GM12801 (cell line): ENCODE measurements around the gene SEMA5A.

Source experiments
- TF ChIP-seq, protein P1 (sequence below): IDR thresholded peaks from one replicate; pipeline ENCODE4 v1.5.1; 2011; ENCODE audit warnings: control low read depth; ENCODE audit not compliant: insufficient read length; ENCODE audit errors: extremely low read depth

Gene SEMA5A

DNA sequence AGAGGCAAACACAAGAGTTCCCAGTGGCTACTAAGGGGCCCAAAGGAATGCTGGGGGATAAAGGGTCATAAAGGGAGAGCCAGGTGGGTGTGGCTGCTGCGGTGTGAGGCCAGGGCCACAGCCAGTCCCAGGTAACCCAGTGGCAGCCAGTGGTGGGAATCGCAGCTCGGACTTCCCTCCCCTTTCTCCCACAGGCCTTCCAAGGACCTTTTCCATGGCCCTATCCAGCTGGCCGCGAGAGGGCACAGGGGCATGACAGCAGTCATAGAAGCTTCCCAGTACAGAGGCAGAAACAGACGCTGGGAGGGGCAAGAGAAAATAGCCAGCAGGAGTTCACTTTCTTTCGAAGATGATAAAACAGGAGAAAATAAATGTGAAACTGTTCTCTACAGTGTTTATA is 257.6 kb downstream of the SEMA5A start:
- TF ChIP-seq, protein P1, sequence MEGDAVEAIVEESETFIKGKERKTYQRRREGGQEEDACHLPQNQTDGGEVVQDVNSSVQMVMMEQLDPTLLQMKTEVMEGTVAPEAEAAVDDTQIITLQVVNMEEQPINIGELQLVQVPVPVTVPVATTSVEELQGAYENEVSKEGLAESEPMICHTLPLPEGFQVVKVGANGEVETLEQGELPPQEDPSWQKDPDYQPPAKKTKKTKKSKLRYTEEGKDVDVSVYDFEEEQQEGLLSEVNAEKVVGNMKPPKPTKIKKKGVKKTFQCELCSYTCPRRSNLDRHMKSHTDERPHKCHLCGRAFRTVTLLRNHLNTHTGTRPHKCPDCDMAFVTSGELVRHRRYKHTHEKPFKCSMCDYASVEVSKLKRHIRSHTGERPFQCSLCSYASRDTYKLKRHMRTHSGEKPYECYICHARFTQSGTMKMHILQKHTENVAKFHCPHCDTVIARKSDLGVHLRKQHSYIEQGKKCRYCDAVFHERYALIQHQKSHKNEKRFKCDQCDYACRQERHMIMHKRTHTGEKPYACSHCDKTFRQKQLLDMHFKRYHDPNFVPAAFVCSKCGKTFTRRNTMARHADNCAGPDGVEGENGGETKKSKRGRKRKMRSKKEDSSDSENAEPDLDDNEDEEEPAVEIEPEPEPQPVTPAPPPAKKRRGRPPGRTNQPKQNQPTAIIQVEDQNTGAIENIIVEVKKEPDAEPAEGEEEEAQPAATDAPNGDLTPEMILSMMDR, result no peak

- TF ChIP-seq, protein P1, result no peak
These were observed 261.0 kb downstream of the SEMA5A start for GRCh38 chr5:9284781-9285307.

DNA sequence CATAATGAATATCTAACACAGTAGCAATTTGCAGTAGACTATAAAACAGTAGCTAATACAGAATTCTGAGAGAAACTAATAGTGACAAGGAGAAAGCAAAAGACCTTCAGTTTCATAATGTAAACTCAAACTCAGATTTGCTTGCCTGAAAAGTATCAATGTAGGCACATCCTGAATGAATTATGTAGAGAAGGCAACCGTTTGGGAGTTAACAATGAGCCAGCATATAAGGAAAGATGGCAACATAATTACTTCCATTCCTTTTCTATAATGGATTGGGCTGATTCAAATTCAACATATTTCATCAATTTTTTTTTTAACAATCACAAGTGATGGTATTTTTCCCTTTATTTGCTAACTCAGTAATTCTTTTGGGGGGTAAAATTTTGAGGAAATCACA is 261.6 kb downstream of the SEMA5A start:
- TF ChIP-seq, protein P1, result no peak

GRCh38 chr5:9283473-9283872 is 262.4 kb downstream of the SEMA5A start:
- TF ChIP-seq, protein P1, result no peak

DNA sequence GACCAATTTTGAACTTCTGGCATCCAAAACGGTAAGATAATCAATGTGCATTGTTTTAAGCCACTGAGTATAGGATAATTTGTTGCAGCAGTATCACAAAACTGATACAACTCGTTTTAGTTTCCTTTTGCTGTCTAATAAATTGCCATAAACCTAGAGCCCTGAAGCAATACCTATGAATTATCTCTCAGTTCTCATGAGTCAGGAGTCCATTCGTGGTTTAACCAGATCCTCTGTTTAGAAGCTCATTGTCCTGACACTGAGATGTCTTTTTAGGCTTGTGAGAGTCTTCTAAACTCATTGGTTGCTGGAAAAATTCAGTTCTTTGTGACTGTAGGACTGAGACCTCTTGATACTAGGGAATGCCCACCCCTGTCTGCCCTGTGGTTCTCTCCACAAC is 262.9 kb downstream of the SEMA5A start:
- TF ChIP-seq, protein P1, result no peak

DNA sequence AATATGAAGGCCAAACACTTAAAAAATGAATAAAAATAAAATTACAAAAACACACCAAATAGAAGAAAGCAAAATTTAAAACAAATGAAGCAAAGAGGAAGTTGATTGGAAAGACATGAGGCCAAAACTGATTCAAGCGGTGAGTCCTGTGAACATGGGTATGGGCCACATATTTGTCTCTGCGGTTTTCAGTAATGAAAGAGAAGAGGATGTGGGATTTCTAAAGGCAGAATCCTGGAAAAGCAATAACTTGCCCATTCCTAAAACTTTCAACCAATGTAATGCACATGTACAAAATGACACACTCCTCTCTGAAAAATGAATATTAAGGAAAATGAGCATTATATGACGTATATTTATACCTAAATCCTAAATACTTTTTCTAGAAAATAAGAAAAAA is 263.7 kb downstream of the SEMA5A start:
- TF ChIP-seq, protein P1, result no peak

DNA sequence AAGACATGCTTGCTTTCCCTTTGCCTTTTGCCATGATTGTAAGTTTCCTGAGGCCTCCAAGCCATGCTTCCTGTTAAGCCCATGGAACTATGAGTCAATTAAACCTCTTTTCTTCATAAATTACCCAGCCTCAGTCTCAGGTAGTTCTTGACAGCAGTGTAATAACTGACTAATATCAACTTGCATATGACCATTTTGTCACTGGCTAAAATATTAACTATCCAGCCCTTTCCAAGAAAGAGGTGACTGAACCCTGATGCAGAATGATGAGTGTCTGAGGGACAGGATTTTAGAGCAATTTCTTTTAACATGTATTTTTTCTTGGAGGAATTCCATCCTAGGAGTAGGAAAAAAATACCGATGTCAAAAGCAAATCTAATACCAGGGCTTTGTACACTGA is 266.1 kb downstream of the SEMA5A start:
- TF ChIP-seq, protein P1, result no peak

DNA sequence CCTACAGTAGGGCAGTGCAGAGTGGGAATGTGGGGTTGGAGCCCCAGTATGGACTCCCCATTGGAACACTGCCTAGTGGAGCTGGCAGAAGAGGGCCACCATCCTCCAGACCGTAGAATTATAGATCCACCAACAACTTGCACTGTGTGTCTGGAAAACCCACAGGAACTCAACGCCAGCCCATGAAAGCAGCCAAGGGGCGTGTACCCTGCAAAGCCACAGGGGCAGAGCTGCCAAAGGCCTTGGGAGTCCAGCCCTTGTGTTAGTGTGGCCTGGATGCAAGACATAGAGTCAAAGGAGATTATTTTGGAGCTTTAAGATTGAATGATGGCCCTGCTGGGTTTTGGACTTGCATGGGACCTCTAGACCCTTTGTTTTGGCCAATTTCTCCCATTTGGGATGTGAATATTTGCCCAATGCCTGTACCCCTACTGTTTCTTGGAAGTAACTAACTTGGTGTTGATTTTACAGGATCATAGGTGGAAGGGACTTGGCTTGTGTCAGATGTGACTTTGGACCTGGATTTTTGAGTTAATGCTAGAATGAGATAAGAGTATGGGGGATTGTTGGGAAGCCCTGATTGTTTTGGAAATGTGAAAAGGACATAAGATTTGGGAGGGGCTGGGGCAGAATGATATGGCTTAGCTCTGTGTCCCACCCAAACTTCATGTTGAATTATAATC is 266.8 kb downstream of the SEMA5A start:
- TF ChIP-seq, protein P1, result no peak
